H1 (cell line): ENCODE results near the gene TBL1Y. TPM values are rescaled to one million over a fixed set of nuclear protein-coding genes. Genes with fewer than 3 reads are reported as not detected.

Experiments used
- CTCF ChIA-PET: fragments of 300-600 bp; sonication (Branson Sonifier 250); formaldehyde crosslinking; loops from one replicate; lab custom pipeline; 2021; ENCODE audit not compliant: partially characterized antibody; lab: Charles Lee
- POLR2A ChIA-PET: fragments of 300-600 bp; sonication (Branson Sonifier 250); formaldehyde crosslinking; loops from one replicate; lab custom pipeline; 2021; ENCODE audit warnings: inconsistent platforms; ENCODE audit not compliant: partially characterized antibody; lab: Charles Lee
- DNase-seq, 2 experiments: peaks; one replicate each; pipeline versions ENCODE4 v3.0.0 to v3.0.0-alpha.2; 2010 to 2022; ENCODE audit warnings: low spot score in 2 of 2, low read depth in 1 of 2, mixed read lengths in 1 of 2
- FAIRE-seq: peaks from 2 replicates; lab custom pipeline; 2011; peaks lifted over from hg19 to GRCh38; lab: Jason Lieb, UNC
- H2AFZ ChIP-seq: 2 replicates; pipeline ENCODE4 v1.8.1; 2012; ENCODE audit warnings: low read length, inconsistent platforms
- H2AK5ac ChIP-seq: 2 replicates; pipeline ENCODE4 v1.6.1; 2013; ENCODE audit warnings: low read depth, low read length
- H2BK120ac ChIP-seq: replicated peaks from 2 replicates; pipeline ENCODE3; 2013; ENCODE audit warnings: low read depth, low read length, inconsistent platforms
- H2BK12ac ChIP-seq: 2 replicates; pipeline ENCODE4 v1.6.1; 2013; ENCODE audit warnings: low read depth, low read length
- H2BK15ac ChIP-seq: 2 replicates; pipeline ENCODE4 v1.6.1; 2013; ENCODE audit warnings: low read length
- H2BK20ac ChIP-seq: 2 replicates; pipeline ENCODE4 v1.6.1; 2013; ENCODE audit warnings: low read length
- H2BK5ac ChIP-seq: 2 replicates; pipeline ENCODE4 v1.6.1; 2013; ENCODE audit warnings: low read depth, low read length
- H3K14ac ChIP-seq: 2 replicates; pipeline ENCODE4 v1.6.1; 2013; ENCODE audit warnings: inconsistent platforms; ENCODE audit not compliant: insufficient read length
- H3K18ac ChIP-seq: 2 replicates; pipeline ENCODE4 v1.6.1; 2013; ENCODE audit warnings: low read length; ENCODE audit errors: extremely low read depth
- H3K23ac ChIP-seq: 2 replicates; pipeline ENCODE4 v1.6.1; 2013; ENCODE audit warnings: inconsistent platforms; ENCODE audit not compliant: insufficient read length
- H3K23me2 ChIP-seq: 2 replicates; pipeline ENCODE4 v1.6.1; 2013; ENCODE audit warnings: low read depth, low read length
- H3K27ac ChIP-seq: 2 replicates; pipeline ENCODE4 v1.6.1; 2011; ENCODE audit warnings: low read depth, low read length, inconsistent platforms
- H3K27me3 ChIP-seq, 4 experiments: replicated peaks in 1 of 4; 1 replicate in 1 of 4; 2 replicates in 3 of 4; pipeline versions ENCODE4 v1.6.1 to v1.8.1; 2011 to 2013; ENCODE audit warnings: low read length in 3 of 4, mild to moderate bottlenecking in 3 of 4, inconsistent platforms in 2 of 4, mixed read lengths in 2 of 4, moderate library complexity in 1 of 4; ENCODE audit not compliant: control insufficient read depth in 3 of 4, insufficient read depth in 3 of 4; ENCODE audit errors: extremely low read depth in 1 of 4
- H3K36me3 ChIP-seq, 4 experiments: 2 replicates each; pipeline versions ENCODE4 v1.6.1 to v1.8.1; 2011 to 2013; ENCODE audit warnings: mild to moderate bottlenecking in 4 of 4, low read length in 3 of 4, moderate library complexity in 2 of 4, control low read depth in 1 of 4, inconsistent platforms in 1 of 4; ENCODE audit not compliant: insufficient read depth in 4 of 4, control insufficient read depth in 2 of 4
- H3K4ac ChIP-seq: replicated peaks from 2 replicates; pipeline ENCODE3; 2013; ENCODE audit warnings: low read length, low read depth, mixed read lengths, inconsistent platforms; ENCODE audit not compliant: insufficient read length
- H3K4me1 ChIP-seq, 4 experiments: replicated peaks in 1 of 4; 1 replicate in 1 of 4; 2 replicates in 3 of 4; pipeline versions ENCODE4 v1.6.1 to v1.8.1; 2011 to 2013; ENCODE audit warnings: low read length in 3 of 4, inconsistent platforms in 2 of 4, mixed read lengths in 1 of 4; ENCODE audit not compliant: insufficient read depth in 4 of 4, control insufficient read depth in 3 of 4
- H3K4me2 ChIP-seq, 2 experiments: 2 replicates each; pipeline versions ENCODE4 v1.6.1 to v1.8.1; 2011 to 2013; ENCODE audit warnings: low read depth in 2 of 2, low read length in 2 of 2, control low read depth in 1 of 2, inconsistent platforms in 1 of 2, mild to moderate bottlenecking in 1 of 2; ENCODE audit not compliant: insufficient read depth in 1 of 2
- H3K4me3 ChIP-seq, 4 experiments: fragments of 200-600, 300-600 bp in 1 of 4; sonication (generic), shearing (Covaris generic), sonication (Bioruptor Twin) in 1 of 4; 2 replicates each; pipeline versions ENCODE4 v1.5.1 to v1.8.1; 2011 to 2016; ENCODE audit warnings: low read length in 4 of 4, low read depth in 3 of 4, control low read depth in 2 of 4, inconsistent platforms in 2 of 4, mild to moderate bottlenecking in 2 of 4, mixed read lengths in 1 of 4, moderate library complexity in 1 of 4; ENCODE audit not compliant: insufficient read depth in 2 of 4; ENCODE audit errors: extremely low read depth in 1 of 4
- H3K56ac ChIP-seq: replicated peaks from 2 replicates; pipeline ENCODE3; 2013; ENCODE audit warnings: low read depth, mild to moderate bottlenecking, mixed read lengths, low read length, inconsistent platforms; ENCODE audit not compliant: insufficient read length
- H3K79me1 ChIP-seq: 2 replicates; pipeline ENCODE4 v1.6.1; 2013; ENCODE audit warnings: low read depth, low read length, control low read depth
- H3K79me2 ChIP-seq, 2 experiments: 2 replicates each; pipeline versions ENCODE4 v1.6.1 to v1.8.1; 2012 to 2013; ENCODE audit warnings: low read length in 2 of 2, mild to moderate bottlenecking in 2 of 2, inconsistent platforms in 1 of 2; ENCODE audit not compliant: insufficient read depth in 2 of 2, control insufficient read depth in 1 of 2
- H3K9ac ChIP-seq, 4 experiments: replicated peaks in 1 of 4; 1 replicate in 1 of 4; 2 replicates in 3 of 4; pipeline versions ENCODE4 v1.6.1 to v1.8.1; 2011 to 2013; ENCODE audit warnings: low read depth in 3 of 4, low read length in 3 of 4, control low read depth in 2 of 4, mild to moderate bottlenecking in 2 of 4, moderate library complexity in 2 of 4, inconsistent platforms in 1 of 4; ENCODE audit errors: extremely low read depth in 1 of 4
- H3K9me3 ChIP-seq, 2 experiments: 2 replicates each; pipeline versions ENCODE4 v1.6.1 to v1.8.1; 2012 to 2013; ENCODE audit warnings: mild to moderate bottlenecking in 2 of 2, moderate library complexity in 2 of 2, control low read depth in 1 of 2, inconsistent platforms in 1 of 2, low read depth in 1 of 2, low read length in 1 of 2, mixed read lengths in 1 of 2; ENCODE audit not compliant: insufficient read depth in 2 of 2
- H4K20me1 ChIP-seq, 2 experiments: replicated peaks in 1 of 2; 2 replicates each; pipeline versions ENCODE3 to v1.8.1; 2011 to 2013; ENCODE audit warnings: inconsistent platforms in 2 of 2, low read length in 2 of 2, mild to moderate bottlenecking in 1 of 2; ENCODE audit not compliant: insufficient read depth in 2 of 2, control insufficient read depth in 1 of 2
- H4K5ac ChIP-seq: 2 replicates; pipeline ENCODE4 v1.6.1; 2013; ENCODE audit warnings: low read length, low read depth, mixed read lengths, inconsistent platforms; ENCODE audit not compliant: insufficient read length
- H4K8ac ChIP-seq: 2 replicates; pipeline ENCODE4 v1.8.0; 2013; ENCODE audit warnings: mild to moderate bottlenecking, moderate library complexity, low read length, inconsistent platforms; ENCODE audit not compliant: insufficient read depth; ENCODE audit errors: extremely low read depth
- H4K91ac ChIP-seq: replicated peaks from 2 replicates; pipeline ENCODE3; 2013; ENCODE audit warnings: low read length, mixed read lengths, inconsistent platforms; ENCODE audit not compliant: insufficient read length
- NANOG ChIP-seq: IDR thresholded peaks from 2 replicates; pipeline ENCODE4 v1.6.1; 2011; ENCODE audit warnings: low read length, low read depth, mild to moderate bottlenecking, inconsistent platforms; ENCODE audit not compliant: insufficient read depth, poor library complexity, severe bottlenecking
- RAD21 ChIP-seq, 2 experiments: IDR thresholded peaks in 1 of 2; conservative IDR thresholded peaks in 1 of 2; 2 replicates each; pipeline ENCODE4 v1.6.1; 2011; ENCODE audit warnings: low read depth in 2 of 2, low read length in 2 of 2, improper control_type of control experiment in 1 of 2, inconsistent platforms in 1 of 2, mild to moderate bottlenecking in 1 of 2, moderate library complexity in 1 of 2
- YY1 ChIP-seq: IDR thresholded peaks from 2 replicates; pipeline ENCODE4 v1.6.1; 2011; ENCODE audit warnings: low read depth, mild to moderate bottlenecking, low read length
- WGBS, 2 experiments: shearing (Covaris generic) in 1 of 2; methylation state at CpG; one replicate each; pipeline versions ENCODE4 v1.1.6 to v1.1.7; 2013 to 2015; ENCODE audit warnings: low lambda C conversion rate in 2 of 2, mixed read lengths in 2 of 2, inconsistent platforms in 1 of 2, low coverage in 1 of 2, missing lambda C conversion rate in 1 of 2; ENCODE audit not compliant: insufficient replicate concordance in 2 of 2, insufficient coverage in 1 of 2, insufficient read length in 1 of 2; ENCODE audit errors: extremely low coverage in 1 of 2, missing lambda C conversion rate in 1 of 2; 5-methylcytosine and 5-hydroxymethylcytosine counted together
- polyA plus RNA-seq, 7 experiments: library from polyadenylated mRNA; depleted of rRNA in 3 of 7; stranded (reverse) in 5 of 7; unstranded in 2 of 7; fragments of >200 nt in 5 of 7; fragments of 200-250 nt in 2 of 7; gene quantifications; 1 replicate in 5 of 7; 2 replicates in 1 of 7; 4 replicates in 1 of 7; pipeline versions ENCODE4 v1.2.1 to v1.2.3, GENCODE V29; 2011 to 2013; ENCODE audit warnings: missing spikeins in 2 of 7, mixed read lengths in 2 of 7
- total RNA-seq: library from RNA; stranded (reverse); fragmentation: NEBNext Ultra II Directional; extraction: Animal tissue kit (Norgen Biotek cat#: 25700); gene quantifications from 2 replicates; pipeline ENCODE4 v1.2.1, GENCODE V29; 2021
- TF ChIP-seq, protein P1 (sequence below): IDR thresholded peaks from 2 replicates; pipeline ENCODE4 v1.6.1; 2012; ENCODE audit warnings: inconsistent platforms
- TF ChIP-seq, protein P2 (sequence below), 3 experiments: IDR thresholded peaks; 1 replicate in 2 of 3; 2 replicates in 1 of 3; pipeline versions ENCODE4 v1.5.1 to v1.6.1; 2011; ENCODE audit warnings: low read length in 3 of 3, mild to moderate bottlenecking in 3 of 3, inconsistent platforms in 2 of 3, low read depth in 1 of 3, moderate library complexity in 1 of 3; ENCODE audit not compliant: insufficient read depth in 1 of 3; ENCODE audit errors: control extremely low read depth in 1 of 3

Gene TBL1Y
- total and polyA plus RNA-seq, 2 of the 8 experiments (the other 6 are each of a cell fraction or from before 2014, with no cell fraction given), result 2.5 to 4.2 TPM

GRCh38 chrY:7085606-7086005 lies 175.1 kb downstream of the TBL1Y start:
- no peaks in the 10 kb centered on the region for H3K79me1 ChIP-seq
- no peaks in the 10 kb centered on the region for H4K20me1 ChIP-seq
- FAIRE-seq, result peak; percentile 78
- H3K36me3 ChIP-seq, result no peaks in the 10 kb centered on the region
- no peak overlapping the region for H2BK12ac ChIP-seq
- no peak overlapping the region for H2BK5ac ChIP-seq
- H3K23me2 ChIP-seq, result no peaks in the 10 kb centered on the region
- H2BK15ac ChIP-seq, result no peak overlapping the region
- peak; percentile 83 to 86 for TF ChIP-seq RAD21 (IDR thresholded peaks at IDR 0.05 in 1 of 2, conservative IDR thresholded peaks at IDR 0.05 in 1 of 2; ENCODE audit: low read depth in 2 of 2, low read length in 2 of 2)
- no peak for TF ChIP-seq YY1
- TF ChIP-seq, protein P1, sequence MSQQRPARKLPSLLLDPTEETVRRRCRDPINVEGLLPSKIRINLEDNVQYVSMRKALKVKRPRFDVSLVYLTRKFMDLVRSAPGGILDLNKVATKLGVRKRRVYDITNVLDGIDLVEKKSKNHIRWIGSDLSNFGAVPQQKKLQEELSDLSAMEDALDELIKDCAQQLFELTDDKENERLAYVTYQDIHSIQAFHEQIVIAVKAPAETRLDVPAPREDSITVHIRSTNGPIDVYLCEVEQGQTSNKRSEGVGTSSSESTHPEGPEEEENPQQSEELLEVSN, result no peak
- no peak for TF ChIP-seq NANOG
- TF ChIP-seq, protein P2, sequence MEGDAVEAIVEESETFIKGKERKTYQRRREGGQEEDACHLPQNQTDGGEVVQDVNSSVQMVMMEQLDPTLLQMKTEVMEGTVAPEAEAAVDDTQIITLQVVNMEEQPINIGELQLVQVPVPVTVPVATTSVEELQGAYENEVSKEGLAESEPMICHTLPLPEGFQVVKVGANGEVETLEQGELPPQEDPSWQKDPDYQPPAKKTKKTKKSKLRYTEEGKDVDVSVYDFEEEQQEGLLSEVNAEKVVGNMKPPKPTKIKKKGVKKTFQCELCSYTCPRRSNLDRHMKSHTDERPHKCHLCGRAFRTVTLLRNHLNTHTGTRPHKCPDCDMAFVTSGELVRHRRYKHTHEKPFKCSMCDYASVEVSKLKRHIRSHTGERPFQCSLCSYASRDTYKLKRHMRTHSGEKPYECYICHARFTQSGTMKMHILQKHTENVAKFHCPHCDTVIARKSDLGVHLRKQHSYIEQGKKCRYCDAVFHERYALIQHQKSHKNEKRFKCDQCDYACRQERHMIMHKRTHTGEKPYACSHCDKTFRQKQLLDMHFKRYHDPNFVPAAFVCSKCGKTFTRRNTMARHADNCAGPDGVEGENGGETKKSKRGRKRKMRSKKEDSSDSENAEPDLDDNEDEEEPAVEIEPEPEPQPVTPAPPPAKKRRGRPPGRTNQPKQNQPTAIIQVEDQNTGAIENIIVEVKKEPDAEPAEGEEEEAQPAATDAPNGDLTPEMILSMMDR (IDR thresholded peaks at IDR 0.05; ENCODE audit: control extremely low read depth in 1 of 3, insufficient read depth in 1 of 3, low read depth in 1 of 3, low read length in 3 of 3), result peak in 2 of 3 experiments; percentile 67; a peak in 3 of 4 replicates
- TF ChIP-seq, all 59 proteins: peak for 2
- no peak overlapping the region for H4K91ac ChIP-seq
- no peak overlapping the region for H2BK120ac ChIP-seq
- ChIA-PET POLR2A (interaction anchor here (0.6 kb wide), 2 partner anchors 72 to 152 kb away, joined by 3 to 4 read pairs; no protein-coding TSS in a partner anchor), CTCF (interaction anchor here (0.7 to 1.8 kb wide), 10 partner anchors 11 to 124 kb away, joined by 3 to 23 read pairs (median 4); no protein-coding TSS in a partner anchor)
- 13% methylated on average over 9 of the region's 10 CpGs; no CpG with 5 or more reads in 1 of the 2 experiments for WGBS, 2 experiments
- H4K5ac ChIP-seq, result no peak overlapping the region
- H3K27me3 ChIP-seq, result no peaks in the 10 kb centered on the region
- no peaks in the 10 kb centered on the region for H3K9me3 ChIP-seq
- peak; percentile 54 to 76 for DNase-seq
- no peak overlapping the region for H2BK20ac ChIP-seq
- H3K4me3 ChIP-seq, result no peak overlapping the region
- no peak overlapping the region for H4K8ac ChIP-seq
- H3K23ac ChIP-seq, result no peak overlapping the region
- H3K56ac ChIP-seq, result no peak overlapping the region
- H3K27ac ChIP-seq, result no peak overlapping the region
- no peak overlapping the region for H3K4ac ChIP-seq
- no peak overlapping the region for H3K14ac ChIP-seq
- H3K4me2 ChIP-seq, result no peak overlapping the region
- H2AK5ac ChIP-seq, result no peak overlapping the region
- no peak overlapping the region for H2AFZ ChIP-seq
- H3K4me1 ChIP-seq, result no peaks in the 10 kb centered on the region
- H3K18ac ChIP-seq, result no peak overlapping the region
- no peak overlapping the region for H3K9ac ChIP-seq
- H3K79me2 ChIP-seq, result no peaks in the 10 kb centered on the region
